Spleen (tissue), 11 donors: ENCODE measurements around the gene JARID2. TPM values are rescaled to one million over a fixed set of nuclear protein-coding genes. Genes with fewer than 3 reads are reported as not detected.

Experiments
- DNase-seq: peaks from one replicate; pipeline ENCODE4 v3.0.0-alpha.2; 2020
- H3K27ac ChIP-seq, 8 donors: fragments of 200-600 bp; sonication (generic) in 7 of 8; 1 replicate in 4 of 8; 2 replicates in 4 of 8; pipeline versions ENCODE4 v1.5.0 to v1.8.0; 2016 to 2021; ENCODE audit warnings: inconsistent platforms in 4 of 8, mild to moderate bottlenecking in 4 of 8, moderate library complexity in 1 of 8
- H3K27me3 ChIP-seq, 7 donors: fragments of 200-600 bp; sonication (generic) in 6 of 7; replicated peaks in 1 of 7; 1 replicate in 4 of 7; 2 replicates in 3 of 7; pipeline versions ENCODE4 v1.5.0 to v1.8.0; 2016 to 2021; ENCODE audit warnings: inconsistent platforms in 3 of 7, mild to moderate bottlenecking in 1 of 7
- H3K36me3 ChIP-seq, 6 donors: fragments of 200-600 bp; sonication (generic) in 5 of 6; 1 replicate in 4 of 6; 2 replicates in 2 of 6; pipeline versions ENCODE4 v1.5.0 to v1.8.0; 2016 to 2021; ENCODE audit warnings: inconsistent platforms in 2 of 6
- H3K4me1 ChIP-seq, 6 donors: fragments of 200-600 bp; sonication (generic) in 5 of 6; 1 replicate in 3 of 6; 2 replicates in 3 of 6; pipeline versions ENCODE4 v1.5.0 to v1.8.0; 2016 to 2021; ENCODE audit warnings: inconsistent platforms in 3 of 6
- H3K4me3 ChIP-seq, 8 donors: fragments of 200-600 bp; sonication (generic) in 7 of 8; 1 replicate in 4 of 8; 2 replicates in 4 of 8; pipeline versions ENCODE4 v1.5.0 to v1.8.0; 2016 to 2021; ENCODE audit warnings: inconsistent platforms in 4 of 8, mild to moderate bottlenecking in 4 of 8, moderate library complexity in 2 of 8
- H3K9me3 ChIP-seq, 8 donors: fragments of 200-600 bp; sonication (generic) in 7 of 8; 1 replicate in 4 of 8; 2 replicates in 4 of 8; pipeline versions ENCODE4 v1.5.0 to v1.8.0; 2016 to 2021; ENCODE audit warnings: inconsistent platforms in 4 of 8
- CTCF ChIP-seq, 11 experiments: fragments of 200-600 bp in 7 of 11; fragments of 450-650 bp in 4 of 11; sonication (generic) in 4 of 11; IDR thresholded peaks in 8 of 11; conservative IDR thresholded peaks in 3 of 11; 1 replicate in 7 of 11; 2 replicates in 4 of 11; pipeline versions ENCODE4 v1.4.0 to v1.8.0; 2016 to 2021; ENCODE audit warnings: antibody characterized with exemption in 11 of 11, inconsistent platforms in 4 of 11, mild to moderate bottlenecking in 1 of 11
- POLR2A ChIP-seq, 3 donors: fragments of 450-650 bp; IDR thresholded peaks; one replicate each; pipeline ENCODE4 v1.5.1; 2017; ENCODE audit warnings: antibody characterized with exemption in 3 of 3, mild to moderate bottlenecking in 1 of 3
- POLR2AphosphoS5 ChIP-seq, 3 donors: sonication (generic); formaldehyde crosslinking; IDR thresholded peaks; one replicate each; pipeline ENCODE4 v1.5.1; 2017; ENCODE audit warnings: antibody characterized with exemption in 3 of 3
- WGBS, 5 donors: extraction: QIAGEN DNeasy Blood & Tissue Kit in 3 of 5; methylation state at CpG; one replicate each; pipeline versions ENCODE4 v1.1.5 to v1.1.7; 2013 to 2018; 5-methylcytosine and 5-hydroxymethylcytosine counted together
- intact Hi-C: fragments of 100-400 bp; cut with DNase I; formaldehyde crosslinking; loops from one replicate; pipeline ENCODE4 v1.15.0; 2023; ENCODE audit warnings: low total_unique reads
- polyA plus RNA-seq, 3 donors: library from polyadenylated mRNA; stranded (reverse); fragments of 200-250 nt; gene quantifications; one replicate each; pipeline ENCODE4 v1.2.1, GENCODE V29; 2013
- total RNA-seq, 7 donors: library from RNA; depleted of rRNA in 3 of 7; stranded (reverse); fragments of >200 nt in 3 of 7; fragmentation: NEBNext Ultra II Directional in 4 of 7; extraction: Animal tissue kit (Norgen Biotek cat#: 25700) in 4 of 7; gene quantifications; one replicate each; pipeline versions ENCODE4 v1.1.0 to v1.2.1, GENCODE V29; 2016 to 2021
- donor health status: healthy with polysubstance abuse.
- donor health status: DM: no; HTN: no; CAD: no; lungs with moderate emphysema.
- donor health status: DM: no; HTN: no; CAD: no.
- donor health status: Bipolar disorder and iron deficiency.
- donor health status: healthy.
- donor health status: DM: no; HTN: no; CAD: no.
- donor health status: DM: yes; HTN: yes; CAD: no.

Gene JARID2
- total and polyA plus RNA-seq, 10 donors = 4.4 to 27.1 (median 20.6) TPM

GRCh38 chr6:15523679-15524630 is 278.1 kb downstream of the JARID2 start:
- Histone ChIP-seq H3K36me3 (peaks cover under 1 to 91% (median 65%) of the 10 kb centered on the region in 6 donors), H3K9me3 (no peaks in the 10 kb centered on the region), H3K4me3 (no peak overlapping the region), H3K27me3 (no peaks in the 10 kb centered on the region), H3K27ac (no peak overlapping the region), H3K4me1 (peaks cover 3 to 18% (median 12%) of the 10 kb centered on the region in 6 donors)
- DNase-seq = no peak
- WGBS, 5 donors = 91 to 96% (median 94%) methylated on average over 23 of the region's 23 CpGs
- intact Hi-C loops = no loop called here
- no peak for TF ChIP-seq CTCF (IDR thresholded peaks at IDR 0.05 in 8 of 11, conservative IDR thresholded peaks at IDR 0.05 in 3 of 11)
- TF ChIP-seq POLR2A (IDR thresholded peaks at IDR 0.05) = no peak
- peak in 1 of 3 donors; percentile 12 for TF ChIP-seq POLR2AphosphoS5 (IDR thresholded peaks at IDR 0.05)

GRCh38 chr6:15524861-15525401 is 279.1 kb downstream of the JARID2 start:
- DNase-seq = no peak
- H3K4me3 ChIP-seq = no peak overlapping the region
- H3K36me3 ChIP-seq = peaks cover 7 to 91% (median 64%) of the 10 kb centered on the region in 6 donors
- peaks cover 3 to 18% (median 12%) of the 10 kb centered on the region in 6 donors for H3K4me1 ChIP-seq
- H3K27me3 ChIP-seq = no peaks in the 10 kb centered on the region
- intact Hi-C loops = no loop called here
- H3K9me3 ChIP-seq = no peaks in the 10 kb centered on the region
- no peak overlapping the region for H3K27ac ChIP-seq
- TF ChIP-seq POLR2A (IDR thresholded peaks at IDR 0.05) (no peak), POLR2AphosphoS5 (IDR thresholded peaks at IDR 0.05) (no peak), CTCF (IDR thresholded peaks at IDR 0.05 in 8 of 11, conservative IDR thresholded peaks at IDR 0.05 in 3 of 11) (no peak)
- 82 to 94% (median 88%) methylated on average over 12 to 14 of the region's 14 CpGs for WGBS, 5 donors

- DNase-seq = no peak
- no peak for TF ChIP-seq CTCF (IDR thresholded peaks at IDR 0.05 in 8 of 11, conservative IDR thresholded peaks at IDR 0.05 in 3 of 11)
- TF ChIP-seq POLR2AphosphoS5 (IDR thresholded peaks at IDR 0.05) = peak in 2 of 3 donors; percentile 25 to 61
- WGBS, 5 donors = 84 to 93% (median 91%) methylated on average over 13 of the region's 13 CpGs
- H3K9me3 ChIP-seq = no peaks in the 10 kb centered on the region
- peaks cover 7 to 91% (median 64%) of the 10 kb centered on the region in 6 donors for H3K36me3 ChIP-seq
- peaks cover 3 to 18% (median 12%) of the 10 kb centered on the region in 6 donors for H3K4me1 ChIP-seq
- no peaks in the 10 kb centered on the region for H3K27me3 ChIP-seq
- H3K4me3 ChIP-seq = no peak overlapping the region
- intact Hi-C loops = no loop called here
- no peak overlapping the region for H3K27ac ChIP-seq
Measured at GRCh38 chr6:15526212-15526701, 280.4 kb downstream of the JARID2 start.
